ES-I3 (cell line): ENCODE results near the gene BAIAP3.
"Not testable (repeated sequence)": the region's sequence is repeated elsewhere in the genome, so short reads cannot be mapped to it uniquely, and the experiment has no call there.

ENCODE experiments used
- H3K36me3 ChIP-seq: 2 replicates; pipeline ENCODE4 v1.6.1; 2013; ENCODE audit warnings: mild to moderate bottlenecking, low read length, control low read depth, moderate library complexity; ENCODE audit not compliant: insufficient read depth
- H3K4me1 ChIP-seq: 2 replicates; pipeline ENCODE4 v1.6.1; 2013; ENCODE audit warnings: mild to moderate bottlenecking, control low read depth, low read length; ENCODE audit not compliant: insufficient read depth
- H3K9ac ChIP-seq: 2 replicates; pipeline ENCODE4 v1.6.1; 2013; ENCODE audit warnings: low read depth, mild to moderate bottlenecking, low read length, moderate library complexity
- H3K9me3 ChIP-seq: 2 replicates; pipeline ENCODE4 v1.6.1; 2013; ENCODE audit warnings: mild to moderate bottlenecking, low read length, moderate library complexity; ENCODE audit not compliant: control insufficient read depth, insufficient read depth

Gene BAIAP3

GRCh38 chr16:1328961-1329360 lies 4.5 kb upstream of the BAIAP3 start:
- not testable (repeated sequence) for H3K36me3 ChIP-seq, H3K4me1 ChIP-seq, H3K9ac ChIP-seq, H3K9me3 ChIP-seq

GRCh38 chr16:1330260-1330914 lies 3.1 kb upstream of the BAIAP3 start:
- H3K9ac ChIP-seq = no peak overlapping the region
- H3K4me1 ChIP-seq = no peaks in the 10 kb centered on the region; the same call in 1 of the 2 replicates

GRCh38 chr16:1330931-1331711 lies 2.3 kb upstream of the BAIAP3 start:
- H3K9ac ChIP-seq = peak overlapping the region; percentile 54; the same call in 1 of the 2 replicates
- H3K9me3 ChIP-seq = no peaks in the 10 kb centered on the region
- no peaks in the 10 kb centered on the region for H3K36me3 ChIP-seq
- no peaks in the 10 kb centered on the region; the same call in 1 of the 2 replicates for H3K4me1 ChIP-seq

More at GRCh38 chr16:1330260-1330914, 3.1 kb upstream of the BAIAP3 start:
- Histone ChIP-seq H3K36me3 (no peaks in the 10 kb centered on the region), H3K9me3 (no peaks in the 10 kb centered on the region)

GRCh38 chr16:1331712-1332617 lies 1.5 kb upstream of the BAIAP3 start:
- Histone ChIP-seq H3K9ac (peak overlapping the region; percentile 54), H3K36me3 (no peaks in the 10 kb centered on the region), H3K9me3 (no peaks in the 10 kb centered on the region), H3K4me1 (no peaks in the 10 kb centered on the region; the same call in 1 of the 2 replicates)

GRCh38 chr16:1332618-1333148 lies 762 bp upstream of the BAIAP3 start:
- peak overlapping the region; percentile 54; the same call in 1 of the 2 replicates for H3K9ac ChIP-seq
- H3K4me1 ChIP-seq = no peaks in the 10 kb centered on the region; the same call in 1 of the 2 replicates
- H3K9me3 ChIP-seq = no peaks in the 10 kb centered on the region

GRCh38 chr16:1333854-1334700 lies 632 bp downstream of the BAIAP3 start:
- Histone ChIP-seq H3K9me3 (no peaks in the 10 kb centered on the region), H3K4me1 (no peaks in the 10 kb centered on the region; the same call in 1 of the 2 replicates), H3K9ac (peak overlapping the region; percentile 54)

More at GRCh38 chr16:1332618-1333148, 762 bp upstream of the BAIAP3 start:
- H3K36me3 ChIP-seq = no peaks in the 10 kb centered on the region

GRCh38 chr16:1334739-1335138 lies 1.3 kb downstream of the BAIAP3 start:
- no peaks in the 10 kb centered on the region for H3K9me3 ChIP-seq
- H3K36me3 ChIP-seq = no peaks in the 10 kb centered on the region
- H3K9ac ChIP-seq = no peak overlapping the region; the same call in 1 of the 2 replicates
- no peaks in the 10 kb centered on the region; the same call in 1 of the 2 replicates for H3K4me1 ChIP-seq

More at GRCh38 chr16:1333854-1334700, 632 bp downstream of the BAIAP3 start:
- H3K36me3 ChIP-seq = no peaks in the 10 kb centered on the region

GRCh38 chr16:1335211-1335971 lies 1.9 kb downstream of the BAIAP3 start:
- Histone ChIP-seq H3K9ac (no peak overlapping the region), H3K9me3 (no peaks in the 10 kb centered on the region), H3K4me1 (no peaks in the 10 kb centered on the region; the same call in 1 of the 2 replicates), H3K36me3 (no peaks in the 10 kb centered on the region)

- H3K9me3 ChIP-seq = no peaks in the 10 kb centered on the region
- H3K36me3 ChIP-seq = no peaks in the 10 kb centered on the region
- H3K4me1 ChIP-seq = no peaks in the 10 kb centered on the region; the same call in 1 of the 2 replicates
- no peak overlapping the region for H3K9ac ChIP-seq
Measured at GRCh38 chr16:1335996-1336395, 2.6 kb downstream of the BAIAP3 start.

GRCh38 chr16:1336619-1337018 lies 3.2 kb downstream of the BAIAP3 start:
- no peak overlapping the region for H3K9ac ChIP-seq
- H3K9me3 ChIP-seq = no peaks in the 10 kb centered on the region
- no peaks in the 10 kb centered on the region; the same call in 1 of the 2 replicates for H3K4me1 ChIP-seq
- H3K36me3 ChIP-seq = no peaks in the 10 kb centered on the region

GRCh38 chr16:1337486-1337885 lies 4.0 kb downstream of the BAIAP3 start:
- Histone ChIP-seq H3K9ac (no peak overlapping the region), H3K4me1 (no peaks in the 10 kb centered on the region; the same call in 1 of the 2 replicates), H3K9me3 (no peaks in the 10 kb centered on the region), H3K36me3 (no peaks in the 10 kb centered on the region)

GRCh38 chr16:1338119-1338730 lies 4.8 kb downstream of the BAIAP3 start:
- H3K36me3 ChIP-seq = no peaks in the 10 kb centered on the region
- H3K9me3 ChIP-seq = no peaks in the 10 kb centered on the region
- no peak overlapping the region for H3K9ac ChIP-seq
- no peaks in the 10 kb centered on the region; the same call in 1 of the 2 replicates for H3K4me1 ChIP-seq
